ENCODE measurements around the gene IFI44. TPM values are rescaled to one million over a fixed set of nuclear protein-coding genes. Genes with fewer than 3 reads are reported as not detected.

IFI44 gene
- total RNA-seq, 1 donor from 2014 or later, result 5.9 TPM

DNA sequence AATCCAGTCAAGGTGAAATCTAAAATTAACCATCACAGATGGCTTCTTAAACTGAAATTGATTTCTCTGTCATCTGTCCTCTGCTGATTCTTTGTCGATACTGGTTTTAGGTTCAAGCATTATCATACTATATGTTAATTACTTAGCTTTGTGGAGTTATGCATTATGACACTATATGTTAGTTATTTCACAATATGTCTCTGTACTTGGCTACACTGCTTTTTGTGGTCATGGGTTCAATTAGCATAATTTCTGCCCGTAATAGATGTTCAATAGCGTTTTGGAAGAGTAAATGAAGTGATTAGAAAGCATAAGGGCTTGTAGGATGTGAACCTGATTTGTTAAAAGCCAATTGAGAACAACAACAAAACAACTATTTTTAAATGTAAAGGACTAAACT is 28.2 kb downstream of the IFI44 start:
- TF ChIP-seq, protein P1, sequence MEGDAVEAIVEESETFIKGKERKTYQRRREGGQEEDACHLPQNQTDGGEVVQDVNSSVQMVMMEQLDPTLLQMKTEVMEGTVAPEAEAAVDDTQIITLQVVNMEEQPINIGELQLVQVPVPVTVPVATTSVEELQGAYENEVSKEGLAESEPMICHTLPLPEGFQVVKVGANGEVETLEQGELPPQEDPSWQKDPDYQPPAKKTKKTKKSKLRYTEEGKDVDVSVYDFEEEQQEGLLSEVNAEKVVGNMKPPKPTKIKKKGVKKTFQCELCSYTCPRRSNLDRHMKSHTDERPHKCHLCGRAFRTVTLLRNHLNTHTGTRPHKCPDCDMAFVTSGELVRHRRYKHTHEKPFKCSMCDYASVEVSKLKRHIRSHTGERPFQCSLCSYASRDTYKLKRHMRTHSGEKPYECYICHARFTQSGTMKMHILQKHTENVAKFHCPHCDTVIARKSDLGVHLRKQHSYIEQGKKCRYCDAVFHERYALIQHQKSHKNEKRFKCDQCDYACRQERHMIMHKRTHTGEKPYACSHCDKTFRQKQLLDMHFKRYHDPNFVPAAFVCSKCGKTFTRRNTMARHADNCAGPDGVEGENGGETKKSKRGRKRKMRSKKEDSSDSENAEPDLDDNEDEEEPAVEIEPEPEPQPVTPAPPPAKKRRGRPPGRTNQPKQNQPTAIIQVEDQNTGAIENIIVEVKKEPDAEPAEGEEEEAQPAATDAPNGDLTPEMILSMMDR (IDR thresholded peaks at IDR 0.05), result no peak
- Histone ChIP-seq H3K27me3 (no peaks in the 10 kb centered on the region), H3K27ac (no peak overlapping the region), H3K4me1 (no peaks in the 10 kb centered on the region), H3K9me3 (no peaks in the 10 kb centered on the region), H3K4me3 (no peak overlapping the region), H3K36me3 (no peaks in the 10 kb centered on the region)
- intact Hi-C loops (cut with DNase I), result no loop called here
- no peak for DNase-seq (ENCODE audit: low spot score in 2 of 2)

DNA sequence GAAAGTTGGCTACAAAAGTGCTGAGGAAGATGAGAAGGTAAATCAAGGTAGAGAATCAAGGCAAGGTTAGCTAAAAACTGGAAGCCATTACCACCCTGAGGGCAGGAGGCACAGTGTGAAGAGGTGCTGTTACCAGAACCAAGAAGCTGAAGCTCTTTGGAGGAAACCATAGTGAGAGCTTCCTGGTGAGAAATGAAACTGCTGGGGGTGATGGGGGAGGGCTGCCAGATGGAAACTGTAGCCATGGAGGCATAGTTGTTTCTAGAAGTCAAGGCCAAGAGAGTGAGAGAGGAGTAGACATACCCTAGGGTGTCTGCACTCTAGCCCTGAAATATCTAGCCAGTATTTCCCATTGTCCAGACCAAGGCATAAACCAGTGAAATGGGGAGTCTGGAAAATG is 28.7 kb downstream of the IFI44 start:
- intact Hi-C loops (cut with DNase I), result no loop called here
- no peaks in the 10 kb centered on the region for H3K9me3 ChIP-seq
- H3K4me3 ChIP-seq, result no peak overlapping the region
- no peak for DNase-seq (ENCODE audit: low spot score in 2 of 2)
- H3K4me1 ChIP-seq, result no peaks in the 10 kb centered on the region
- no peaks in the 10 kb centered on the region for H3K27me3 ChIP-seq
- TF ChIP-seq, protein P1 (IDR thresholded peaks at IDR 0.05), result no peak
- H3K27ac ChIP-seq, result no peak overlapping the region
- H3K36me3 ChIP-seq, result no peaks in the 10 kb centered on the region

GRCh38 chr1:78681265-78681664 is 31.6 kb downstream of the IFI44 start:
- Histone ChIP-seq H3K4me1 (no peaks in the 10 kb centered on the region), H3K4me3 (no peak overlapping the region), H3K36me3 (no peaks in the 10 kb centered on the region), H3K27ac (no peak overlapping the region), H3K27me3 (no peaks in the 10 kb centered on the region), H3K9me3 (no peaks in the 10 kb centered on the region)
- TF ChIP-seq, protein P1 (IDR thresholded peaks at IDR 0.05), result no peak
- no peak for DNase-seq (ENCODE audit: low spot score in 2 of 2)
- intact Hi-C loops (cut with DNase I), result no loop called here

- Histone ChIP-seq H3K27me3 (no peaks in the 10 kb centered on the region), H3K27ac (no peak overlapping the region), H3K4me3 (no peak overlapping the region), H3K9me3 (no peaks in the 10 kb centered on the region), H3K4me1 (no peaks in the 10 kb centered on the region), H3K36me3 (no peaks in the 10 kb centered on the region)
- TF ChIP-seq, protein P1 (IDR thresholded peaks at IDR 0.05), result no peak
- no peak for DNase-seq (ENCODE audit: low spot score in 2 of 2)
- intact Hi-C loops (cut with DNase I), result no loop called here
Measured at GRCh38 chr1:78682496-78682895, 32.9 kb downstream of the IFI44 start.

GRCh38 chr1:78683079-78683478 is 33.4 kb downstream of the IFI44 start:
- no peaks in the 10 kb centered on the region for H3K27me3 ChIP-seq
- TF ChIP-seq, protein P1 (IDR thresholded peaks at IDR 0.05), result no peak
- intact Hi-C loops (cut with DNase I), result no loop called here

GRCh38 chr1:78687315-78687714 is 37.7 kb downstream of the IFI44 start:
- Histone ChIP-seq H3K27ac (no peak overlapping the region), H3K4me1 (no peaks in the 10 kb centered on the region), H3K27me3 (no peaks in the 10 kb centered on the region), H3K4me3 (no peak overlapping the region), H3K9me3 (no peaks in the 10 kb centered on the region), H3K36me3 (no peaks in the 10 kb centered on the region)
- no peak for DNase-seq (ENCODE audit: low spot score in 2 of 2)
- TF ChIP-seq, protein P1 (IDR thresholded peaks at IDR 0.05), result no peak
- intact Hi-C loops (cut with DNase I), result no loop called here

More at GRCh38 chr1:78683079-78683478, 33.4 kb downstream of the IFI44 start:
- H3K4me1 ChIP-seq, result no peaks in the 10 kb centered on the region
- no peak for DNase-seq (ENCODE audit: low spot score in 2 of 2)
- no peak overlapping the region for H3K27ac ChIP-seq
- H3K36me3 ChIP-seq, result no peaks in the 10 kb centered on the region
- no peaks in the 10 kb centered on the region for H3K9me3 ChIP-seq
- H3K4me3 ChIP-seq, result no peak overlapping the region
